DMS153 (cell line): ENCODE results near the gene PTGFRN.

Experiments used
- DNase-seq: peaks from one replicate; lab custom pipeline; 2025; lab: John Stamatoyannopoulos, UW

PTGFRN gene

GRCh38 chr1:116889380-116889779 is 20.3 kb upstream of the PTGFRN start:
- no peak for DNase-seq

DNA sequence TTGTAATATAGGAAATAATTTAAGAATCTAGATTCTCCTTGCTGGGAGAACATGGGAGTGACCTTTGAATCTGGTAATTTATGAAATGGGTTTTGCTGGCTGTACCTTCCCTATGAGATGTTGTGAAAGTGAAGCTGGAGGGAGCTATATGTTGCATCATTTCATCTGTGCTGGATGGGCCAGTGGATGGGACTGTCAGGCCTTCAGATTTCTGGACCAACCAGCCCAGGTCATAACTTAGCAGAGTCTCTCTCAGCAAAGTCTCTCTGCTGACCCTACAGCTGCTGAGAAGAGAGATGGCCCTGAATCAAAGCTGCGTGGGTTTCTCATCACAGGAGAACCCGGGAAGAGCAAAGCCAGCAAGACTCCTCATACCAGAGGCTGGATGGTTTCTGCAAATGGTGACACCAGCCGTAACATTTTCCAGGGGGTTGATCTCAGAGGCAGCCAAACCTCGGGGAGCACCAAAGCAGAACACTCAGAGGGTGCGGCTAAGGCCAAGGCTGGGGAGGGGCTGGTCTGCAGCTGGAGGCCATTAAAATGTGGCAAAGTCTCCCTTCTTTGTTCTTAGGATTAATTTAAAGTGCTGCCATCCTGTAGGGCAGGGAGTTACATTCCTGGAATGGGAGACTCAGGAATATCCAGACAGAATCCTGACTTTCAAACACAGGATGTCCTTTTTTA is 18.2 kb upstream of the PTGFRN start:
- DNase-seq = no peak

DNA sequence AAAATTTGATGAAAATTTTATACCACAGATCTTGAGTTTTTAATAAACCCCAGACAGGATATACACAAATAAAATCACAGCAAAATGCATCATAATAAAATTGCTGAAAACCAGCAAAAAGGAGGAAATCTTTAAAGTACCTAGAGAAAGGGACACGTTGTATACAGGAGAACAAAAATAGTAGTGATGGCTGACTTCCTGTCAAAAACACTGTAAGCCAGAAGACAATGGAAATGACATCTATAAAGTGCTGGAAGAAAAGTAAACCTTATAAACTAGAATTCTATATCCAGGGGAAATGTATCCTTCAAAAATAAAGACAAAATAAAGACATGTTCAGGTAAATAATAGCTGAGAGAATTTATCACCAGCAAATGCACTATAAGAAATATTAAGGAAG is 14.6 kb upstream of the PTGFRN start:
- DNase-seq = no peak

- DNase-seq = no peak
Observed at GRCh38 chr1:116899529-116899928, 10.2 kb upstream of the PTGFRN start.

DNA sequence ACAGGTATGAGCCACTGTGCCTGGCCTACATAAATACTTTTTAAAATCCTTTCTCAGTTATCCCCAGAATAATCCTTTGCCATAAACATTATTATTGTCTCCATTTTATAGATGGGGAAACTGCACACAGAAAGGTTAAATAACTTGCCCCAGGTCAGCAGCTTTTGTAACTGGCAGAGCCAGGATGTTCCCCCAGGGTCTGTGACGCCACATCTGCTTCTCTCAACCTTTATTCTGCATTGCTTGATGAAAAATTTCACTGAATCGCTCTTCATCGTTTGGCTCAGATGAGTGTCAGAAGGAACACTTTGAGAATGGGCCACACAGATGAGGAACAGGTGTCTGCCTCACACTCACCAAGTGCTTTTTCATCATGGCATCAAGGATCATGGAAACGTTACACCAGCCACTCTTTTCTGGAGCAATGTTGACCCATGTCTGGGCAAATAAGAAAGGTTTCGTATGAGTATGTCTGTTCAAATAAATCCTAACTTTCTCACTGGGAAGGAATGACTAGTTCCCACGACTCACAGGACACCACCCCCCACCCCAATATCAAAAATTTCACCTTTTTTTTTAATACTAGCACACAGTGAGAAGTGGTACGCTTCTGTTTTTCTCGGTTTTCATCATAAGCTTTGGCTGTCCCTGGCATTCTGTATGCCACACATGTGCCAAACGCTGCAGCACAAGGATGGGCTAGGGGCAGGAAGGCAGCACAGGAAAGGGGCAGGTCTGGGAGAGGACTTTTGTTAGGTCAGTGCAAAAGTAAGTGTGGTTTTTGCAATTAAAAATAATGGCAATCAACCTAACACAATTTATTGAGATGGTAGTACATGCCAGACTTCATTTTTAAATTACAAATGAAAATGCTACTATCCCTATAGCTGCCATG is 9.0 kb upstream of the PTGFRN start:
- no peak for DNase-seq

GRCh38 chr1:116902027-116902426 is 7.7 kb upstream of the PTGFRN start:
- no peak for DNase-seq

DNA sequence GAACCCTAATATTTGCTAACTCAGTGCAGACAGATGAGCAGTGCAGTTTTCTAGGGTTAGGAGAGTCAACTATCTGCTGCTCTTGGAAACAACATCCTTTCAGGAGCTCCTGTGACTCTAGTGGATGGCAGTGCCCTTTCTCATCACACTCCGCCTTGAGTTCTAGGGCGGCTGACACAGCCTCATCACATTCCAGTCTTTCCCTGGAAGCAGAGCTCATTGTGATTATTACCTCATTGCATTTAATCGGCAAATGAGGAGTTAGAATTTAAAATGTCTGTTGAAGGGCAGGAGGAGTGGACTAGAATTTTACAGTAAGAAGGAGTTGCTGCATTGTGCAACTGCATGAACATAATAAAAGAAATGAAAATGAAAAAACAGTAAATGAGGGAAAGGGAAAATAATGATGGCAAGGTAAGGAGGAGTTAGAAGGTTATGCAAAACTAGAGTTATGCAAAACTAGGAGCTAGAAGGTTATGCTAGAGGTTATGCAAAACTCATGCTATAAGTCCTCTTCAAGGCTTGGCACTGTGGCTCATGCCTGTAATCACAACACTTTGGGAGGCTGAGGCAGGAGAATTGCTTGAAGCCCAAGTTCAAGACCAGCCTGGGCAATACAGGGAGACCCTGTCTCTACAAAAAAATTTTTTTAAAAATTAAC is 6.9 kb upstream of the PTGFRN start:
- no peak for DNase-seq

GRCh38 chr1:116904791-116905320 is 4.9 kb upstream of the PTGFRN start:
- DNase-seq = no peak

- DNase-seq = no peak
Observed at GRCh38 chr1:116906812-116907211, 2.9 kb upstream of the PTGFRN start.

- no peak for DNase-seq
Observed at GRCh38 chr1:116907351-116907750, 2.4 kb upstream of the PTGFRN start.

GRCh38 chr1:116908266-116908665 is 1.4 kb upstream of the PTGFRN start:
- DNase-seq = no peak

DNA sequence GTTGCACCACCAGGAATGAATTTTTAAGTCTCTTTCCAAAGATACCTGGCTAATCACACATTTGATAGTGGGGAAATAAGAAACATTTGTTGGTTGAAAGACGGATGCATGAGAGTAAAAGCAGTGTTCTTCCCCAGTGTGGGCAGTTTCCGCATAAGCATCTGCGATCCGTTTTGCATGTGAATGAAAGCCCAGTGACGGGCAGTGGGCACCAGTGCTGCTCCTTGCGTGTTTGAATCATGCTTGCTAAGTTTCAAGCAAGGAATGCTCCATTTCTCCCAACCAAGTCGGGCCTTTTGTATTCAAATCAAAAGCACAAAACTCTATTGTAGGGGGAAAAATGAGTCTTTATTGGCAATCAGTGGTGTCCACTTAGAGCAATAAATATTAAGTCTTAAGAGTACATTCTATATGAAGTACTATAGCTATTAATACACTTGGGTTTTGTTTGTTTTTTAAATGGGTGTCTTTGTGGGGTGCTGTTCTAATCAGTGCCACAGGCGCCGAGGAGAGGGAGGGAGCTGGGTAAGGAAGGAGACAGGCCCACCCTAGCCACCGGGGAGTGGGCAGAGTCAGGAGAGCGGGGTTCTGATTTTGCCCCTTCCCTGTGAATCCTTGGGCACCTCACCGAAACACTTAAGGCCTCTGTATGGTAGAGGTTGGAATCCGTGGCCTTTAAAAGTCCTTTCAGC is 750 bp upstream of the PTGFRN start:
- no peak for DNase-seq

- DNase-seq = no peak
Observed at GRCh38 chr1:116910379-116911187, 867 bp downstream of the PTGFRN start.

GRCh38 chr1:116911188-116911553 is 1.5 kb downstream of the PTGFRN start:
- no peak for DNase-seq

GRCh38 chr1:116911779-116912469 is 2.2 kb downstream of the PTGFRN start:
- DNase-seq = no peak

- no peak for DNase-seq
Observed at GRCh38 chr1:116912846-116913245, 3.1 kb downstream of the PTGFRN start.

GRCh38 chr1:116913941-116914340 is 4.2 kb downstream of the PTGFRN start:
- no peak for DNase-seq

GRCh38 chr1:116914667-116915066 is 5.0 kb downstream of the PTGFRN start:
- DNase-seq = no peak

DNA sequence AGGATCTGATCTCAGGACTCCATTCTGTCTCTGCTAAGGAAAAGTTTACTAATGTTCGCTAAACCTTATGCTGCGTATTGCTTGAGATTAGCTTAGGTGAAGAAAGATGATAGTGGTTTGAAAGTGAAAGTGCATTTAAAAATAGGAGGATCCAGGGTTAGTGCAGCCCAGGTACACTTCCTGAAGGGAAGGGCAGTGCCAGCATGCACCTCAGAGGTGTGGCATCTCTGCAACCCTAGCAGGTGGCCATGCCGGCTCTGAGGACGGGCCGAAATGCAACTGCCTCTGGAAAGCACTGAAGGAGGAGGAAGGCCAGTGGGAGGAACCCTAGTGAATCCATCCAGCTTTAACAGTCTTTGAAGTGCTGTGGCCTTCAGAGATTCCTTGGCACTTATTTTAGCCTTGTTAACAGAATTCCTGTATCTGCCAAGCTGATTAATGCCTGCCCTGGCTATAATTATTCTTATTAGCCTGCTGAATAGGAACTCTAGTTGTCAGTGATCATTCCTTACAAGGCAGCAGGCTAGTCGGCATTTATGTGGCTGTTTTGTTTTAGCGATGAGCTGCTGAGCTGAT is 5.5 kb downstream of the PTGFRN start:
- DNase-seq = no peak

DNA sequence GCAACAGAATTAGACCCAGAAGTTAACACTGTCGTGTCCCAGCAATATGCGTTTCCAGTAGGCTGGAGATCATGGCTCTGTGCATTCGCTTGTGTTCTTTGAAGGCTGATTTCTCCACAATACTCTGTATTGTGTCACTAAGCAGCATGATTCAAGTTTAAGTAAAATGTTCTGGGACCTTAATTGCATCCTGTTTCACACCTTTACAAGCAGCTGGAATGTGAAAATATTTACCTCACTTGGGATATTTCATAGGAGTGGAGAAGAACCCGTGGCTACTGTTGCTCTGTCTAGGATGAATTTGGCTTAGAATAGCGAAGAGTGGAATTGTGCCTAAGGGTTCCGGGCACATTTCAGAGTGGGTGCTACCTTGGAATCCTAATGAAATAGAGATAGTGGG is 6.3 kb downstream of the PTGFRN start:
- no peak for DNase-seq
